Right renal cortex interstitium (tissue), 3 donors: Measurements from ENCODE around the gene CFAP97D2. TPM values are rescaled to one million over a fixed set of nuclear protein-coding genes. Genes with fewer than 3 reads are reported as not detected.
"Not testable (repeated sequence)": the region's sequence is repeated elsewhere in the genome, so short reads cannot be mapped to it uniquely, and the experiment has no call there.

ENCODE experiments used
- DNase-seq, 3 donors: peaks; one replicate each; pipeline ENCODE4 v3.0.0-alpha.2; 2013; ENCODE audit warnings: low read depth in 3 of 3, low spot score in 2 of 3
- polyA plus RNA-seq, 3 donors: library from polyadenylated mRNA; unstranded; fragments of 120-200 nt; gene quantifications; one replicate each; pipeline ENCODE4 v1.2.1, GENCODE V29; 2013; ENCODE audit not compliant: insufficient read length in 3 of 3

The CFAP97D2 gene
- polyA plus RNA-seq, 3 donors = 9.5 TPM; not detected in 2

- no peak for DNase-seq
These were observed 51.1 kb downstream of the CFAP97D2 start for GRCh38 chr13:114230117-114230516.

- DNase-seq = no peak
These were observed 51.5 kb downstream of the CFAP97D2 start for GRCh38 chr13:114230575-114230974.

GRCh38 chr13:114231886-114232285 is 52.8 kb downstream of the CFAP97D2 start:
- DNase-seq = no peak

GRCh38 chr13:114234266-114234644 is 55.2 kb downstream of the CFAP97D2 start:
- DNase-seq = no peak

GRCh38 chr13:114234645-114235421 is 55.8 kb downstream of the CFAP97D2 start, which contains the start of gene CDC16:
Gene CDC16, plus strand, starts transcription at chr13:114234897. Its CDS starts 188 bp downstream, at chr13:114235085.
- DNase-seq = peak; percentile 36 to 81 (median 79)

GRCh38 chr13:114235697-114236096 is 56.6 kb downstream of the CFAP97D2 start:
- no peak for DNase-seq

GRCh38 chr13:114236227-114236626 is 57.2 kb downstream of the CFAP97D2 start:
- DNase-seq = no peak

GRCh38 chr13:114237415-114238112 is 58.5 kb downstream of the CFAP97D2 start:
- DNase-seq = no peak

- no peak for DNase-seq
These were observed 62.9 kb downstream of the CFAP97D2 start for GRCh38 chr13:114241918-114242317.

- DNase-seq = no peak
These were observed 64.9 kb downstream of the CFAP97D2 start for GRCh38 chr13:114243971-114244370.

GRCh38 chr13:114244637-114245036 is 65.6 kb downstream of the CFAP97D2 start:
- DNase-seq = no peak

GRCh38 chr13:114248011-114248410 is 69.0 kb downstream of the CFAP97D2 start:
- DNase-seq = no peak

GRCh38 chr13:114249077-114249476 is 70.0 kb downstream of the CFAP97D2 start:
- no peak for DNase-seq

GRCh38 chr13:114251639-114252440 is 72.8 kb downstream of the CFAP97D2 start:
- DNase-seq = not testable (repeated sequence)

GRCh38 chr13:114256547-114256946 is 77.5 kb downstream of the CFAP97D2 start:
- no peak for DNase-seq

GRCh38 chr13:114257014-114257413 is 78.0 kb downstream of the CFAP97D2 start:
- DNase-seq = no peak

- DNase-seq = no peak
These were observed 79.5 kb downstream of the CFAP97D2 start for GRCh38 chr13:114258589-114258988.

- no peak for DNase-seq
These were observed 80.3 kb downstream of the CFAP97D2 start for GRCh38 chr13:114259374-114259773.

GRCh38 chr13:114259974-114260373 is 80.9 kb downstream of the CFAP97D2 start:
- DNase-seq = no peak

- no peak for DNase-seq
These were observed 81.8 kb downstream of the CFAP97D2 start for GRCh38 chr13:114260814-114261213.

- DNase-seq = no peak
These were observed 82.4 kb downstream of the CFAP97D2 start for GRCh38 chr13:114261328-114261965.
